Measurements from ENCODE around the gene SIGLEC12. TPM values are rescaled to one million over a fixed set of nuclear protein-coding genes. Genes with fewer than 3 reads are reported as not detected.

SIGLEC12 gene
- total and polyA plus RNA-seq, 2 donors (not counting 3 experiments of a cell fraction or from before 2014, with no cell fraction given): not detected

GRCh38 chr19:51524666-51525264 lies 23.2 kb upstream of the SIGLEC12 start:
- no peaks in the 10 kb centered on the region for H3K36me3 ChIP-seq (ENCODE audit: control insufficient read depth in 2 of 2, extremely low read depth in 1 of 2, insufficient read depth in 2 of 2, low read length in 2 of 2)
- DNase-seq (ENCODE audit: low read depth, low spot score): no peak
- no peaks in the 10 kb centered on the region for H4K20me1 ChIP-seq (replicated peaks; ENCODE audit: control insufficient read depth, extremely low read depth, insufficient read depth, low read length)
- dilution Hi-C loops (cut with MboI; ENCODE audit: extremely low pct_ligation_motif_present, low sequenced_read_pairs) (no loop called here), intact Hi-C loops (cut with micrococcal nuclease) (no loop called here)
- ChIA-PET POLR2A (no interaction called here), CTCF (no interaction called here)
- no peak overlapping the region for H3K9ac ChIP-seq (replicated peaks; ENCODE audit: extremely low read depth, insufficient read depth, low read length)
- no peaks in the 10 kb centered on the region for H3K9me1 ChIP-seq (replicated peaks; ENCODE audit: control insufficient read depth, extremely low read depth, insufficient read depth, low read length)
- no peak for FAIRE-seq
- H2AFZ ChIP-seq (ENCODE audit: low read depth, low read length): no peak overlapping the region
- H3K27me3 ChIP-seq (ENCODE audit: control insufficient read depth in 2 of 2, insufficient read depth in 2 of 2, low read length in 2 of 2): peaks cover 0 to 2% of the 10 kb centered on the region in 2 experiments
- TF ChIP-seq POLR2AphosphoS5 (IDR thresholded peaks at IDR 0.05; ENCODE audit: insufficient read depth, low read depth, low read length): no peak
- no peak for TF ChIP-seq MAX (IDR thresholded peaks at IDR 0.05; ENCODE audit: insufficient read depth, insufficient read length)
- no peak for TF ChIP-seq CTCF (IDR thresholded peaks at IDR 0.05; ENCODE audit: extremely low read depth in 1 of 2, insufficient read depth in 1 of 2, low read depth in 1 of 2, low read length in 2 of 2)
- TF ChIP-seq JUN (IDR thresholded peaks at IDR 0.05; ENCODE audit: borderline replicate concordance, insufficient read depth, insufficient read length, low read depth): no peak
- no peak for TF ChIP-seq FOS (IDR thresholded peaks at IDR 0.05; ENCODE audit: borderline replicate concordance, insufficient read depth, low read length)
- no peak for TF ChIP-seq GATA2 (IDR thresholded peaks at IDR 0.05; ENCODE audit: insufficient read depth, insufficient read length, low read depth, low read length)
- no peak for TF ChIP-seq POLR2A (IDR thresholded peaks at IDR 0.05; ENCODE audit: low read depth, low read length)
- TF ChIP-seq MYC (IDR thresholded peaks at IDR 0.05; ENCODE audit: low read depth, low read length): no peak
- TF ChIP-seq EZH2 (IDR thresholded peaks at IDR 0.05; ENCODE audit: borderline replicate concordance, low read depth, low read length, severe bottlenecking): no peak
- H3K4me2 ChIP-seq (ENCODE audit: insufficient read depth, low read length): no peak overlapping the region
- no peaks in the 10 kb centered on the region for H3K79me2 ChIP-seq (ENCODE audit: control insufficient read depth, insufficient read depth, low read length)
- no TSS peak for BruUV-seq (replicated peaks)
- H3K27ac ChIP-seq (ENCODE audit: insufficient read depth, low read depth, low read length): no peak overlapping the region
- no peaks in the 10 kb centered on the region for H3K9me3 ChIP-seq (replicated peaks; ENCODE audit: control insufficient read depth, insufficient read depth, low read length)
- no peaks in the 10 kb centered on the region for H3K4me1 ChIP-seq (ENCODE audit: control insufficient read depth, extremely low read depth, insufficient read depth, low read length)
- H3K4me3 ChIP-seq (replicated peaks in 1 of 3; ENCODE audit: insufficient read depth in 1 of 3, low read depth in 1 of 3, low read length in 3 of 3): no peak overlapping the region
